Panc1 (cell line): ENCODE results near the gene ADA.

Experiments
- CTCF ChIP-seq: fragments of 450-650 bp; IDR thresholded peaks from 2 replicates; pipeline ENCODE4 v1.5.1; 2017; ENCODE audit warnings: mild to moderate bottlenecking
- POLR2AphosphoS5 ChIP-seq: IDR thresholded peaks from 2 replicates; pipeline ENCODE4 v1.6.1; 2012; ENCODE audit warnings: mild to moderate bottlenecking, low read depth, low read length, moderate library complexity

- TF ChIP-seq CTCF (no peak), POLR2AphosphoS5 (no peak)
Observed at GRCh38 chr20:44649976-44650375, 1.5 kb downstream of the ADA start.
